Measurements from ENCODE around the gene ABCB1.
"Not testable (repeated sequence)": the region's sequence is repeated elsewhere in the genome, so short reads cannot be mapped to it uniquely, and the experiment has no call there.

Gene ABCB1

GRCh38 chr7:87574630-87575029 lies 26.1 kb downstream of the ABCB1 start:
- DNase-seq, result no peak

- DNase-seq, result not testable (repeated sequence)
Observed at GRCh38 chr7:87572513-87572912, 28.2 kb downstream of the ABCB1 start.

- DNase-seq, result no peak
Observed at GRCh38 chr7:87570178-87570577, 30.5 kb downstream of the ABCB1 start.

DNA sequence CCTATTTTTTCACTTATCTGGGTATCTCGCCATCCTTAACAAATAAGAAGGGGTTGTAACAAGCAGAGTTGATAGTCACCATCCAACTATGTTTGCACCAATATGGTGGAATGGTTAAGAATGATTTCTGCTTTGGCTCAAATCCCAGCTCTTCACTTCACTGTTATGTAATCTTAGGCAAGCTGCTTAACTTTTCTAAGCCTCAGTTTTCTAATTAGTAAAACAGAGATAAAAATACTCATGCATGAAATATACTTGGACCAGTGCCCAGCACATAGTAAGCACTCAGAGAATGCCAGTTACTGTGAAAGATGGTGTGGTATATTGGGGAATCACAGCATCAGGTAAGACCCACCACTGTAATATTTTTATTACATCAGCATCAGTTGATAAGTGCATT lies 33.6 kb downstream of the ABCB1 start:
- DNase-seq, result no peak

- DNase-seq, result no peak
Observed at GRCh38 chr7:87566311-87566900, 34.3 kb downstream of the ABCB1 start.

GRCh38 chr7:87565877-87566276 lies 34.8 kb downstream of the ABCB1 start:
- no peak for DNase-seq

DNA sequence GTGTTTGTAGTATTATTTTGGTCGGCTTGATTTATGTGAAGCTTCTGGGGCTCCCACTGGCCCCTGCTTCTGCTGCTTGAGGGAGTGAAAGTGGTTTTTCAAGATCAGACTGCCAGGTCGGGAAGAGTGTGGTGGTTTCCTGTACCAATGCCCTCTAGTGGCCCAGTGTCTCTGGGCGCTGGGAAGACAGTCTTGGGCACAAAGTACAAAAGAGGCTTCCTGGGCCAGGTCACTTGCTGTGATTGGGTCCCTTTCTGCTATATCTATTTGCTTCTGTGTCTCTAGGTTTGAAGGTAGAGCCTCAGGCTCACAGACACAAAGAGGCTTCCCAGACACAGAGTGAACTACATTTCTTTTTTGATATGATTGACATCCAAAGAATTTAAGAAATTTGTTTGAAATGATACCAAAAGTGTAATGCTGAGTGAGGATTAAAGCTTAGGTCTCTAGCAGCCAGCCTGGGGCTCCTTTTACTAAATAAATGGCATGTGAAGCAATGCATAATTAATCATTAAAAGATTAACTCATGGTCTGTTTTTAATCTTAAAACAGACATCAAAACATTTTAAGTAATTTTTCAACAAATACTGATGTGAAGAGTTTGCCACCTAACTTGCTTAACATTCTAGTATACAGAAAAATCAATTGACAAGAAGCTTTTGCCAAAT lies 36.3 kb downstream of the ABCB1 start:
- DNase-seq, result peak; percentile 21

GRCh38 chr7:87561702-87562101 lies 39.0 kb downstream of the ABCB1 start:
- no peak for DNase-seq

DNA sequence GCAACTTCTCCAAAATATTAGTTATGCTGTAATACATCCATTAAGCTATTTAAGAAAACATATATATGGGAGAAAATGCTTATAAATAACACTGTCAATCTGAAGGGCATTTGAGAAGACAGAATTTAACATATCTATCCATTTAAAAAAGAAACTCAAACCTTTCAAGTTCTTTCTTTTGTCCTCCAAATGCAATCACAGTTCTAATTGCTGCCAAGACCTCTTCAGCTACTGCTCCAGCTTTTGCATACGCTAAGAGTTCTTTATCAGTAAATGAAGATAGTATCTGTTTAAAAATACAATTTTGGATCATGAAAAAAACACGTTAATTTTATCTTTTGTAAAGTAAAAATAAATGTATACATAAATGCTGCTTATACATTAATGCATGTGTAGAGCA lies 39.6 kb downstream of the ABCB1 start:
- DNase-seq, result no peak

DNA sequence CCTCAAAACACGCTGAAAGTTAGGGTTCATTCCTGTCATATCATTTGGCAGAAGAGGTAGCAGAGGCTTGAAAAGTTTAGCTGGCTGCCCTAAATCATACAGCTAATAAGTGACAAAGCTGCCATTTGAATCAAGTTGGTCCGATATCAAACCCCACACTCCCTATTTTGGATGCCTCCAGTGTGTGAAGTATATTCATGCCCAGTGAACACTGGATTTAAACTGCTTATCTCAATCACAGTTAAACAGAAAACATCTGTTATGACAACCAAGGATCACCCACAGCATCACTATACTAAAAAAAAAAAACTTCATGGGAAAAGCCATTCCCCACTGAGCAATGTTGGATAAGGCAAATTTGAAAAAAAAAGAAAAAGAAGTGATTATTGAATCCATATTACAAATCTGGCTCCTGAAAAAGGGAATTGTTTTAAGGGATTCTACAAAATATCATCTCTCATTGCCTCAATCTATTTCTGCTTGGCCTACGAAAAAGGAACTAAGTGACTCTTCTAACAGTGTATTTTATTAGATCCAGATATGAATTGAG lies 48.3 kb downstream of the ABCB1 start:
- no peak for DNase-seq

GRCh38 chr7:87548123-87548919 lies 52.4 kb downstream of the ABCB1 start:
- no peak for DNase-seq

DNA sequence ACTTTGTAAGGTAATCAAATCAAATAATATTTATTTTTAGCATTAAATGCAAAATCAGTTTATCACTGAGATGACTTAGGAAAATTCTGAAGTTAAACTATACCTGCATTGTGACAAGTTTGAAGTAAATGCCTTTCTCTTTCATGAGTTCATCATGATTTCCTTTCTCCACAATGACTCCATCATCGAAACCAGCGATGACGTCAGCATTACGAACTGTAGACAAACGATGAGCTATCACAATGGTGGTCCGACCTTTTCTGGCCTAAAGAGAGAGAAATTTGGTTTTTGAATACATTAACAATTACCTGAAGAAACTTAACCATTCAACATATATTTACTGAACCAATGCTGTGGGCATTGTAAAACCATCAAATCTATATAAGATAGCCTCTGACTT lies 54.9 kb downstream of the ABCB1 start:
- no peak for DNase-seq

GRCh38 chr7:87543623-87544022 lies 57.1 kb downstream of the ABCB1 start:
- DNase-seq, result no peak

GRCh38 chr7:87541648-87542047 lies 59.0 kb downstream of the ABCB1 start:
- no peak for DNase-seq

DNA sequence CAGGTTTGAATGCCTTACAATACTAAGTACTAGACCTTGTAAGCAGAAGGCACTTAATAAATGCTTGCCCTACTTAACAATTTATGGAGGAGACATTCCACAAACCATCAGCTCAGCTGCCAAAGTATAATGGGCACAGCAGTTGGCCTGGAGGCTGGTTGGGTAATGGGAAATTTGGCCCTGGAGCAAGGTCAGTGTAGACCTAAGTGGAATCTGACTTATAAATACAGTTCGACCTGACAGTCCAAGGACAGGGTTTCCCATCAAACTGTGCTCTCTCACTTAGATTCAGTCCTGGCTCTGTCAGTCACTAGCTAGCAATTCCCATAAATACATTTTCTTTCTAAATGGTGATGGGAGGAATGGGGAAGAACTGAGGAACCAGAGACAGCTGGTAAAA lies 62.6 kb downstream of the ABCB1 start:
- DNase-seq, result no peak

GRCh38 chr7:87534072-87534471 lies 66.6 kb downstream of the ABCB1 start:
- DNase-seq, result no peak

GRCh38 chr7:87530126-87530525 lies 70.6 kb downstream of the ABCB1 start:
- no peak for DNase-seq

GRCh38 chr7:87528730-87529129 lies 72.0 kb downstream of the ABCB1 start:
- no peak for DNase-seq

DNA sequence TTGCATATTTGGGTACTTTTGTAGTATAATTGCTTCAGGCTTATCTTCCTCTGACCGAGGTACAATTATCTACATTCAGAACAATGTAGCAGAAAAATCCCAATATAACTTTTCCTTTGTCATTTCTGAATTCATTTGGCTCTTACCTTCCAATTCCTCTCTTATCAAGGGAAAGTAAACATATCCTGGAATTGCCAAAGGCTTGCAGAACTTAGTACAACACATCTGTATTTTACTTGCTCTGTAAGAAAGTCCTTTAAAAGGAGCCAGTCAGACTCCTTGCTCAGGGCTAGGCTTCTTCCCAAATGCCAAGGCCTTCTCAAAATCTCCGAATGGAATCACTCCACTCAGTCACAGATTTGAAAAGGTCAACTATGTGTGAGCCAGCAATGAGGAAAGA lies 81.9 kb downstream of the ABCB1 start:
- no peak for DNase-seq

DNA sequence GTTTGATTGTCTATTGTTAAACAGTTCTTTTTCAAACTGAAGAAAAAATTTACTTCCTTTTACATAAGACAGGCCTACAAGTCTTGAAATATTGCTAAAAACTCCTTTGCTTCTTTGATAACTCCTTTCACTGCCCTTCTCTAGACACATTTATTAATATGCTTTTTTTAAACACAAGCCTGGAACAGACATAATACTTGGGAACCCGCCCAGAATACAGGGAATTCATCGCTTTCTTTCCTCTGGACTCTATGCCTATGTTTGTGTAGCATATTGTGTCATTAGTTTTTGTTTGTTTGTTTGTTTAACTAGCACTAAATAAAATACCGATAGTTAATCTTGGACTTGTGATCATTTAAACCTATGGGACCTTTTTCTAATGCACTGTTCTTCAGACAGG lies 82.8 kb downstream of the ABCB1 start:
- no peak for DNase-seq

DNA sequence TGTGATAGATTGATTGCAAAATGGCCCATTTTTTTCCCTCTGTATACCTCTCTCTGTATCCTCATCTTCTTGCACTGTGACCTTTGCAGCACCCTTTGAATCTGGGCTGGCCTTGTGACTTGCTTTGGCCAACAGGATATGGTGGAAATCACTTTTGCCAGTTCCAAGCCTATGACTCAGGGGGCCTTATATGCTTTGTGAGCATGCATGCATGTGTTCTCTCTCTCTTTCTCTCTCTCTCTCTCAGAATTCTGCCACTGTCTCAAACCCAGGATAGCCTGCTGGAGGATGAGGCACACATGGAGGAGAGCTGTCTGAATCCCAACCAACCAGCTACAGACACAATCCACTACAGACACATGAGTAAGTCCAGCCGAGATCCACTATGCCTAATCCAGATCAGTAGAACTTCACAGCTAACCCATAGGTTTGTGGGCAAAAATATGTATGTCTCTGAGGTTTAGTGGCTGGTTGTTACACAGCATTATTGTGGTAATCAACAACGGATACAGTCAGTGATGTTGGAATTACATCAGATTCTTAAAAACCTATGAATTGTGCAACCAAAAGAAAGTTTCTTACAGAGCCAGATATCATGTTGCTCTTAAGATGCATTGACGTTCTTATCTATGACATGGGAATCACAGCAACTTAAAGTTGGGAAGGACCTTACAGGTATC lies 83.4 kb downstream of the ABCB1 start:
- DNase-seq, result no peak

GRCh38 chr7:87513735-87514335 lies 86.8 kb downstream of the ABCB1 start:
- no peak for DNase-seq

GRCh38 chr7:87512906-87513305 lies 87.8 kb downstream of the ABCB1 start:
- DNase-seq, result no peak

Measured in CD4-positive, alpha-beta T cell treated with Interleukin-15 for 1 hour (primary cell).